Neutrophil (primary cell): ENCODE data around the gene CTCFL.

Source experiments
- H3K27ac ChIP-seq: fragments of 200-600 bp; sonication (generic); 2 replicates; pipeline ENCODE4 v1.5.1; 2016; ENCODE audit warnings: mild to moderate bottlenecking, moderate library complexity
- H3K27me3 ChIP-seq: fragments of 200-600 bp; sonication (generic); 2 replicates; pipeline ENCODE4 v1.6.0; 2016; ENCODE audit warnings: mild to moderate bottlenecking
- H3K36me3 ChIP-seq: fragments of 200-600 bp; sonication (generic); 2 replicates; pipeline ENCODE4 v1.5.1; 2017
- H3K4me1 ChIP-seq, 2 experiments: fragments of 200-600 bp in 1 of 2; sonication (generic) in 1 of 2; 1 replicate in 1 of 2; 2 replicates in 1 of 2; pipeline versions ENCODE4 v1.5.1 to v1.6.1; 2013 to 2016; ENCODE audit warnings: low read depth in 1 of 2, low read length in 1 of 2, mild to moderate bottlenecking in 1 of 2, moderate library complexity in 1 of 2; ENCODE audit not compliant: control insufficient read depth in 1 of 2, insufficient read depth in 1 of 2
- H3K4me3 ChIP-seq, 2 experiments: fragments of 200-600 bp in 1 of 2; sonication (generic) in 1 of 2; 1 replicate in 1 of 2; 2 replicates in 1 of 2; pipeline ENCODE4 v1.5.1; 2013 to 2016; ENCODE audit warnings: low read depth in 1 of 2, low read length in 1 of 2, mild to moderate bottlenecking in 1 of 2, moderate library complexity in 1 of 2
- H3K9me3 ChIP-seq: fragments of 200-600 bp; sonication (generic); 2 replicates; pipeline ENCODE4 v1.5.1; 2016
- TF ChIP-seq, protein P1 (sequence below): fragments of 200-600 bp; sonication (generic); IDR thresholded peaks from 2 replicates; pipeline ENCODE4 v1.5.1; 2016; ENCODE audit warnings: antibody characterized with exemption

CTCFL gene

DNA sequence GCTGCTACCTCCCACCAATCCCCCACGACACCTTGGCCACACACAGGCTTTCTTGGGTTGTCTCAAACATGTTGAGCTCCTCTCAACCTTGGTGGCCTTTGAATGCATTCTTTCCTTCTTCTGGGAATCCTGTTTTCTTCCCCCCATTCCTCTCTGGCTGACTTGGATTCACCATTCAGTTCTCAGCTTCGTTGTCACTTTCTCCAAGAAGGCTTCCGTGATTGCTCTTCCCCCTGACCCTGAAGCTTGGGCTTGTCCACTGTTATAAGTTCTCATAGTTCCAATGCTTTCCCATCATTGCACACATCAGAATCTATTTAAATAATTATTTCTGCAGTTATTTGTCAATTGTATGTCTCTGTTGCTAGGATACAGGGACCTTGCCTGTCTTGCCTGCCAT lies 69.6 kb downstream of the CTCFL start:
- TF ChIP-seq, protein P1, sequence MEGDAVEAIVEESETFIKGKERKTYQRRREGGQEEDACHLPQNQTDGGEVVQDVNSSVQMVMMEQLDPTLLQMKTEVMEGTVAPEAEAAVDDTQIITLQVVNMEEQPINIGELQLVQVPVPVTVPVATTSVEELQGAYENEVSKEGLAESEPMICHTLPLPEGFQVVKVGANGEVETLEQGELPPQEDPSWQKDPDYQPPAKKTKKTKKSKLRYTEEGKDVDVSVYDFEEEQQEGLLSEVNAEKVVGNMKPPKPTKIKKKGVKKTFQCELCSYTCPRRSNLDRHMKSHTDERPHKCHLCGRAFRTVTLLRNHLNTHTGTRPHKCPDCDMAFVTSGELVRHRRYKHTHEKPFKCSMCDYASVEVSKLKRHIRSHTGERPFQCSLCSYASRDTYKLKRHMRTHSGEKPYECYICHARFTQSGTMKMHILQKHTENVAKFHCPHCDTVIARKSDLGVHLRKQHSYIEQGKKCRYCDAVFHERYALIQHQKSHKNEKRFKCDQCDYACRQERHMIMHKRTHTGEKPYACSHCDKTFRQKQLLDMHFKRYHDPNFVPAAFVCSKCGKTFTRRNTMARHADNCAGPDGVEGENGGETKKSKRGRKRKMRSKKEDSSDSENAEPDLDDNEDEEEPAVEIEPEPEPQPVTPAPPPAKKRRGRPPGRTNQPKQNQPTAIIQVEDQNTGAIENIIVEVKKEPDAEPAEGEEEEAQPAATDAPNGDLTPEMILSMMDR, result no peak
- no peaks in the 10 kb centered on the region for H3K9me3 ChIP-seq
- no peaks in the 10 kb centered on the region for H3K36me3 ChIP-seq
- H3K27ac ChIP-seq, result no peak overlapping the region
- H3K4me3 ChIP-seq, result no peak overlapping the region
- H3K27me3 ChIP-seq, result no peaks in the 10 kb centered on the region
- peaks cover 70 to 84% of the 10 kb centered on the region in 2 experiments for H3K4me1 ChIP-seq

DNA sequence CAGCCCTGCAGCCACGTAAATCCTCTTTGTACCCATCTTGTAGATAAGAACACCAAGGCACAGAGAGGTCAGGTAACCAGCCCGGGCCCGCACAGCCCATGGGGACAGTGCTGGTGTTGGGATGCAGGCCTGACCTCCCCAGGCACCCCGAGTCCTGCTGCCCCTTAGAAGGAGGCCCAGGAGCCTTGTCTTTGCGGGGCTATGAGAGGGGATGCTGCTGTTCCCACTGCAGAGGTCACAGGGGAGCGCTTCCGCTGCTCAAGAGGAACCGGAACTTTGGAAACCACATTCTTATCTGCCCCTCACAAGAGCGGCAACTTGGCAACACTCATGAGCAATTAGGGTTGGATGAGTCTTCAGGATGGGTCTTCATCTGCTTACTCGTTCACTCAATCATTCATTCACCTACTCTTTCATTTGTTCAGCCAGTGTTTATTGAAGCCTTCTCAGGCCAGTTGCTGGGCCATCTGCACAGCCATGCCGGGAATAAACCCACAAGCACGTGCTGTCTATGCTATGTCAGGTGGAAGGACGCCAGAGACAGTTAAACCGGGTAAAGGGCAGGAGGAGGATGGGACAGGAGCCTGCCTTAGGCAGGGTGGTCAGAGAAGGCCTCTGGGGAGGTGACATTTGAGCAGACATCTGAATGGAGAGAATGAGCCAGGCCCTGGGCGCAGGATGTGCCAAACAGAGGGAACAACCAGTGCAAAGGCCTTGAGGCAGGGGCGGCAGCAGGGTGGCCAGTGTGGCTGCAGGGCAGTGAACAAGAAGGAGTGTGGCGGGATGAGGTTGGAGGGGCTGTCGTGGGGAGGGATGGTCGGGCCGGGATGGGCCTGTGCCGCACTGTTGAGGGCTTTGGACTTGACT lies 72.9 kb downstream of the CTCFL start:
- Histone ChIP-seq H3K4me1 (peaks cover 73 to 87% of the 10 kb centered on the region in 2 experiments), H3K9me3 (no peaks in the 10 kb centered on the region), H3K27ac (peak overlapping the region; percentile 84), H3K36me3 (no peaks in the 10 kb centered on the region), H3K27me3 (no peaks in the 10 kb centered on the region), H3K4me3 (peak overlapping the region; percentile 43 to 55)
- TF ChIP-seq, protein P1, result no peak

DNA sequence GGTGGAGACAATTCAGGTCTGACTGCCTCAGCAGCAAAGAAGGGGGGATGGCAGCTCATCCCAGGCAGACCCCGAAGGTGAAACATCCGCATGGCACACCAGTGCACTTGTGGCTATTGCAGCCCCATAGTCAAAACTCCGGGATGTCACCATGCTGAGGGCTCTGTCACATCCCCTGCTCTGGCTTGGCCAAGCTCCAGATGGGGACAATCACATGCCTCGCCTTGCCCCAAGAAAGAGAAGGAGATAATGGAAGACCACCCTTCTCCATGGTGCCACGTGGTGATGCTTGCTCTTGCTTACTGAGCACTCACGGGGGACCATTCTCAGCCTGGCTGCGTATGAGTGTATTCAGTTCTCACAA lies 73.5 kb downstream of the CTCFL start:
- peak overlapping the region; percentile 84 for H3K27ac ChIP-seq
- no peaks in the 10 kb centered on the region for H3K36me3 ChIP-seq
- H3K9me3 ChIP-seq, result no peaks in the 10 kb centered on the region
- H3K27me3 ChIP-seq, result no peaks in the 10 kb centered on the region
- H3K4me1 ChIP-seq, result peaks cover 79 to 92% of the 10 kb centered on the region in 2 experiments
- peak overlapping the region; percentile 43 to 55 for H3K4me3 ChIP-seq
- TF ChIP-seq, protein P1, result no peak

DNA sequence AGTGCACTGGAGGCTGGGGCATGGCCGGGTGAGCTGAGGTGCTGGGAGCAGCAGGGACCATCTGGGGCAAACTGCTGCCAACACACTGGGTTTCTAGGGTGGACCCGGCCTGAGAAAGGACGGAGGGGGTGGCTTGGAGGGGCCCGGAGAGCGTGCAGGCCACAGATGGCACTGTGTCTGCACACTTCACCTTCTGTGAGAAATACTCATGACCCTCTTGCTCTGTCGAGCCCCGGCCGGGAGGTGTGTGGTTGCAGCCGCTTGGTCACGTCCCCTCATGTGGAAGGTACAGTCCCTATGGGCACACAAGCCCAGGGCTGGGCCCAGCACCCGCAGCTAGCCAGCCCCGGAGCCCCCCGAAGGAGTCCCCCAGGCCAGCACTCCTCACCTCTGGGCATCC lies 74.0 kb downstream of the CTCFL start:
- Histone ChIP-seq H3K27me3 (no peaks in the 10 kb centered on the region), H3K4me1 (peaks cover 80 to 92% of the 10 kb centered on the region in 2 experiments), H3K36me3 (no peaks in the 10 kb centered on the region), H3K4me3 (peak overlapping the region; percentile 43 to 55), H3K9me3 (no peaks in the 10 kb centered on the region), H3K27ac (peak overlapping the region; percentile 84)
- TF ChIP-seq, protein P1, result no peak

DNA sequence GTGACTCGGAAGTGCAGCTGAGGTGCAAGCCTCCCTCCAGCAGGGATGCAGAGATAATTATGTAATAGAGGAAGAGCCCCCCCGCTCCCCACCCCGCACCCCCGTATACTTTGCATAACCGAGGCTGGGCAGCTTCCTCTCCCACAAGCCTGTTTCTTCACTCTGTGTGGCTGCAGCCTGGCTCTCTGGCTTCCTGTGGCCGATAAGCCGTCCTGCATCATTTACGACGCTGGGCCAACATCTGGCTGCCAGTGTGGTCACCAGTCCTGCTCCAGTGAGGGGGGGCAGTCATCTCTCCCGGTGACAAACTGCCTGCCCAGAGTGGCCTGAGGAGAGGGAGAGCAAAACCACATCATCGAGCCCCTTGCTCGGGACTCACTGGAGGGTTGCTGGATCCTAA lies 74.5 kb downstream of the CTCFL start:
- Histone ChIP-seq H3K9me3 (no peaks in the 10 kb centered on the region), H3K27me3 (no peaks in the 10 kb centered on the region), H3K4me1 (peaks cover 80 to 88% of the 10 kb centered on the region in 2 experiments), H3K27ac (peak overlapping the region; percentile 84), H3K4me3 (peak overlapping the region; percentile 43 to 55), H3K36me3 (no peaks in the 10 kb centered on the region)
- TF ChIP-seq, protein P1, result peak; percentile 32
